A673 (cell line): ENCODE data around the gene ZNF738. TPM values are rescaled to one million over a fixed set of nuclear protein-coding genes. Genes with fewer than 3 reads are reported as not detected.

Experiments
- BruUV-seq: library from RNA; stranded (reverse); fragments of 400-500 nt; replicated peaks from 2 replicates; lab custom pipeline; 2021; lab: Mats Ljungman, UMichigan
- CTCF ChIA-PET: fragments of 300-600 bp; sonication (Branson Sonifier 250); formaldehyde crosslinking; loops from one replicate; lab custom pipeline; 2022; ENCODE audit warnings: antibody characterized with exemption; lab: Charles Lee
- POLR2A ChIA-PET: fragments of 300-600 bp; sonication (Branson Sonifier 250); formaldehyde crosslinking; loops from one replicate; lab custom pipeline; 2022; ENCODE audit warnings: antibody characterized with exemption; ENCODE audit not compliant: low non-redundant PET; lab: Charles Lee
- DNase-seq: peaks from one replicate; pipeline ENCODE4 v3.0.0-alpha.2; 2015; ENCODE audit warnings: low spot score
- H3K27ac ChIP-seq: fragments of 200-600 bp; sonication (generic); 2 replicates; pipeline ENCODE4 v1.5.1; 2016; ENCODE audit warnings: mixed run types, low read depth, mild to moderate bottlenecking, mixed read lengths, antibody characterized with exemption, low read length; ENCODE audit not compliant: poor library complexity, severe bottlenecking
- H3K27me3 ChIP-seq: fragments of 200-600 bp; sonication (generic); replicated peaks from 2 replicates; pipeline ENCODE4 v1.6.1; 2017; ENCODE audit warnings: mixed run types, low read depth, mild to moderate bottlenecking, mixed read lengths, antibody characterized with exemption, low read length; ENCODE audit not compliant: insufficient read depth, poor library complexity
- H3K36me3 ChIP-seq: fragments of 200-600 bp; sonication (generic); 2 replicates; pipeline ENCODE4 v1.6.1; 2016; ENCODE audit warnings: mixed run types, mild to moderate bottlenecking, mixed read lengths, antibody characterized with exemption, low read length; ENCODE audit not compliant: insufficient read depth, poor library complexity, severe bottlenecking
- H3K4me1 ChIP-seq: fragments of 200-600 bp; sonication (generic); 2 replicates; pipeline ENCODE4 v1.6.1; 2017; ENCODE audit warnings: mixed run types, mild to moderate bottlenecking, mixed read lengths, antibody characterized with exemption, low read length; ENCODE audit not compliant: insufficient read depth, poor library complexity, severe bottlenecking
- H3K4me3 ChIP-seq: fragments of 200-600 bp; sonication (generic); 2 replicates; pipeline ENCODE4 v1.5.1; 2016; ENCODE audit warnings: low read depth, mixed run types, mild to moderate bottlenecking, mixed read lengths, low read length; ENCODE audit not compliant: poor library complexity, severe bottlenecking
- H3K9me3 ChIP-seq: fragments of 200-600 bp; sonication (generic); 2 replicates; pipeline ENCODE4 v1.6.1; 2016; ENCODE audit warnings: mixed run types, low read depth, mild to moderate bottlenecking, mixed read lengths, antibody characterized with exemption, low read length; ENCODE audit not compliant: poor library complexity, severe bottlenecking
- EZH2 ChIP-seq: fragments of 200-600 bp; sonication (generic); IDR thresholded peaks from 2 replicates; pipeline ENCODE4 v1.6.1; 2017; ENCODE audit warnings: borderline replicate concordance, low read depth, mild to moderate bottlenecking, mixed read lengths, antibody characterized with exemption, low read length; ENCODE audit not compliant: poor library complexity, severe bottlenecking
- intact Hi-C: fragments of 100-400 bp; cut with micrococcal nuclease; formaldehyde crosslinking; loops from one replicate; pipeline ENCODE4 v1.10.0; 2022; ENCODE audit not compliant: unreplicated experiment
- total RNA-seq: library from RNA; stranded (reverse); gene quantifications from 2 replicates; pipeline ENCODE4 v1.2.3, GENCODE V29; 2021
- TF ChIP-seq, protein P1 (sequence below): fragments of 300-800, 200-600 bp; sonication (generic); conservative IDR thresholded peaks from 2 replicates; pipeline ENCODE4 v1.5.1; 2017; ENCODE audit warnings: low read depth, mild to moderate bottlenecking, antibody characterized with exemption, low read length, moderate library complexity, mixed read lengths

Gene ZNF738
- total RNA-seq, 1 experiment from 2014 or later: 27.2 TPM

DNA sequence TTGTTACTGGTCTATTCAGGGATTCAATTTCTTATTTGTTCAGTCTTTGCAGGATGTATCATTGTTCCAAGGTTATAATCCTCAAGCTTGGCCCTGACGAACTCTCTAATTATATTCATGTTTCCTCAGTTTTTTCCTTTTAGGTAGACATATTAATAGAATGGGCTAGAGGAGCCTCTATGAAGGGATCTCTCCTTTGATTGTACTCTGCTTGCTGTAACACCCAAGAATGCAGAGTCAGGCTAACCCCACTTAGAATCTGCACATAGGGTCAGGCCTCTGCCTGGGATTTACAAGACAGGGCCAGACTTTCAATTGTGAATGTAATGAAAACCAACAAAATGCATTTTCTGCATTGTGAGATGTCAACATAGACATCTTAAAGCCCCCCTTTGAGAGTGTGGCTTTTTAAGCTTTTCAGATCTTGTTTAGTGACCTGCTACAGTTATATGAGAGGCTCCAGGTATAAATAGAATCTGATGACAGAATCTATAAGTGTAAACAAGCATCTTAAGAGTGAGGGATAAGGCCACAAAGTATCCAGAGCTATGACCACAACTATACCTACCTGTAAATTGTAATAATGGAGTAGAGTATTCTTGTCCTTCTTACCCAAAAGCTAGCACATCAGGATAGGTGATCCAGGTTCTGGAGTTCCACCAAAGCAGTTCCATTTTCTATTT lies 43.6 kb downstream of the ZNF738 start:
- BruUV-seq: no TSS peak
- POLR2A ChIA-PET: no interaction called here
- CTCF ChIA-PET: no interaction called here
- no peak overlapping the region for H3K4me3 ChIP-seq
- intact Hi-C loops: no loop called here
- H3K36me3 ChIP-seq: peaks cover 7% of the 10 kb centered on the region
- no peak for DNase-seq
- no peaks in the 10 kb centered on the region for H3K4me1 ChIP-seq
- peaks cover 18% of the 10 kb centered on the region for H3K9me3 ChIP-seq
- H3K27ac ChIP-seq: no peak overlapping the region
- TF ChIP-seq, protein P1, sequence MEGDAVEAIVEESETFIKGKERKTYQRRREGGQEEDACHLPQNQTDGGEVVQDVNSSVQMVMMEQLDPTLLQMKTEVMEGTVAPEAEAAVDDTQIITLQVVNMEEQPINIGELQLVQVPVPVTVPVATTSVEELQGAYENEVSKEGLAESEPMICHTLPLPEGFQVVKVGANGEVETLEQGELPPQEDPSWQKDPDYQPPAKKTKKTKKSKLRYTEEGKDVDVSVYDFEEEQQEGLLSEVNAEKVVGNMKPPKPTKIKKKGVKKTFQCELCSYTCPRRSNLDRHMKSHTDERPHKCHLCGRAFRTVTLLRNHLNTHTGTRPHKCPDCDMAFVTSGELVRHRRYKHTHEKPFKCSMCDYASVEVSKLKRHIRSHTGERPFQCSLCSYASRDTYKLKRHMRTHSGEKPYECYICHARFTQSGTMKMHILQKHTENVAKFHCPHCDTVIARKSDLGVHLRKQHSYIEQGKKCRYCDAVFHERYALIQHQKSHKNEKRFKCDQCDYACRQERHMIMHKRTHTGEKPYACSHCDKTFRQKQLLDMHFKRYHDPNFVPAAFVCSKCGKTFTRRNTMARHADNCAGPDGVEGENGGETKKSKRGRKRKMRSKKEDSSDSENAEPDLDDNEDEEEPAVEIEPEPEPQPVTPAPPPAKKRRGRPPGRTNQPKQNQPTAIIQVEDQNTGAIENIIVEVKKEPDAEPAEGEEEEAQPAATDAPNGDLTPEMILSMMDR: no peak
- TF ChIP-seq EZH2: no peak
- no peaks in the 10 kb centered on the region for H3K27me3 ChIP-seq

DNA sequence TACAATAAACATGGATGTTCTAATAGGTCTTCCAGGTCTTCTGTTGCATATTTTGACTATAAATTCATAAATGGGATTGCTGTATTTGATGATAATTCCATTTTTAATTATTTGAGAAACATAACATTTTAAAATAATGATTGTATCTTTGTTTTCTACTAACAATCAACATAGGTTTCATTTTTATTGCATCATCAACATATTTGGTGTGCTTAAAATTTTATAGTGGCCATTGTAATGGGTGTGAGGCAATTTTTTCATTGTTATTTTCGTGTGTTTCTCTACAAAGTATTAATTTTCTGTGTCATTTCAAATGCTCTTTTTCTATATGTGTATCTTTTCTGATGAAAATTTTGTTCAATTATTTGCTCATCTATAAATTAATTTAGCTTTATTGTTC lies 51.4 kb downstream of the ZNF738 start:
- TF ChIP-seq, protein P1: no peak
- no peak for TF ChIP-seq EZH2
- Histone ChIP-seq H3K4me1 (no peaks in the 10 kb centered on the region), H3K27me3 (no peaks in the 10 kb centered on the region), H3K4me3 (no peak overlapping the region), H3K27ac (no peak overlapping the region), H3K36me3 (peaks cover 3% of the 10 kb centered on the region), H3K9me3 (peaks cover 16% of the 10 kb centered on the region)
- BruUV-seq: no TSS peak
- no peak for DNase-seq
- ChIA-PET POLR2A (no interaction called here), CTCF (no interaction called here)
- intact Hi-C loops: no loop called here

DNA sequence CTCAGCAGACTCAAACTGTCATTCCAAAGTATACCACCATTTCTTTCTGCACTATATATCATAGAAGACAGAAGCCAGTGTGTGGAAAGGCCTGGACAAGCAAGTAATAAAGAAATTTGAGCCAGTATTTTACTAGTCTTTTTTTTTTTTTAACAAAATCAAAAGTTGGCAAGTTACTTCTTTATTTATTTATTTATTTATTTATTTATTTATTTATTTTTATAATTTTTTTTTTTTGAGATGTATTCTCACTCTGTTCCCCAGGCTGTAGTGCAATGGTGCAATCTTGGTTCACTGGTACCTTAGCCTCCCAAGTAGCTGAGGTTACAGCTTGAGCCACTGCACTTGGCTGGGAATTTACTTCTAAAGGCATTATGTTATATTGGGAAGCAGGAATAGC lies 63.4 kb downstream of the ZNF738 start:
- Histone ChIP-seq H3K4me1 (no peaks in the 10 kb centered on the region), H3K9me3 (peaks cover 58% of the 10 kb centered on the region), H3K27ac (no peak overlapping the region), H3K4me3 (no peak overlapping the region), H3K27me3 (no peaks in the 10 kb centered on the region), H3K36me3 (no peaks in the 10 kb centered on the region)
- CTCF ChIA-PET: no interaction called here
- DNase-seq: no peak
- no TSS peak for BruUV-seq
- intact Hi-C loops: no loop called here
- TF ChIP-seq, protein P1: no peak
- no peak for TF ChIP-seq EZH2
- POLR2A ChIA-PET: no interaction called here
